ENCODE measurements around the gene NIPBL. TPM values are rescaled to one million over a fixed set of nuclear protein-coding genes. Genes with fewer than 3 reads are reported as not detected.

Gene NIPBL
- total and polyA plus RNA-seq, 2 of the 13 experiments (the other 11 are each of a cell fraction or from before 2014, with no cell fraction given) = 12.3 to 32.3 TPM

GRCh38 chr5:36876299-36876964, at the start of gene NIPBL (continued):
- TF ChIP-seq ZNF547 (CRISPR knock-in tag; IDR thresholded peaks at IDR 0.05) (0 out of 2 replicates have a peak, but pooled peaks have one; percentile 26), RBM39 (IDR thresholded peaks at IDR 0.05; ENCODE audit: low read depth, low read length, poor library complexity, severe bottlenecking) (peak; percentile 36), ATRX (CRISPR knock-in tag; IDR thresholded peaks at IDR 0.05; ENCODE audit: borderline replicate concordance) (no peak), GATAD1 (CRISPR knock-in tag; IDR thresholded peaks at IDR 0.05) (peak; percentile 80), SP1 (IDR thresholded peaks at IDR 0.05) (no peak), SP1 (CRISPR knock-in tag; IDR thresholded peaks at IDR 0.05) (0 out of 2 replicates have a peak, but pooled peaks have one; percentile 23), ZSCAN12 (CRISPR knock-in tag; IDR thresholded peaks at IDR 0.05) (peak; percentile 43; the same call in 1 of the 2 replicates), SIN3B (IDR thresholded peaks at IDR 0.05; ENCODE audit: low read length) (0 out of 2 replicates have a peak, but pooled peaks have one; percentile 29), MAZ (IDR thresholded peaks at IDR 0.05; ENCODE audit: borderline replicate concordance, low read depth, low read length) (peak; percentile 45; the same call in 1 of the 2 replicates), MAZ (CRISPR knock-in tag; IDR thresholded peaks at IDR 0.05; ENCODE audit: low read depth) (no peak; the same call in none of the 2 replicates), ZBTB7B (CRISPR knock-in tag; IDR thresholded peaks at IDR 0.05) (peak; percentile 36; the same call in 1 of the 2 replicates), TFDP2 (CRISPR knock-in tag; IDR thresholded peaks at IDR 0.05) (peak; percentile 64), MEIS2 (CRISPR knock-in tag; IDR thresholded peaks at IDR 0.05) (peak; percentile 79; the same call in 1 of the 2 replicates), ZSCAN20 (CRISPR knock-in tag; IDR thresholded peaks at IDR 0.05; ENCODE audit: borderline replicate concordance) (peak; percentile 82), NAIF1 (CRISPR knock-in tag; IDR thresholded peaks at IDR 0.05; ENCODE audit: borderline replicate concordance) (no peak), RNF219 (CRISPR knock-in tag; IDR thresholded peaks at IDR 0.05) (0 out of 2 replicates have a peak, but pooled peaks have one; percentile 37), ZNF567 (CRISPR knock-in tag; IDR thresholded peaks at IDR 0.05; ENCODE audit: borderline replicate concordance) (no peak), SMAD1 (CRISPR knock-in tag; IDR thresholded peaks at IDR 0.05; ENCODE audit: borderline replicate concordance, low read depth) (peak; percentile 68; the same call in 1 of the 2 replicates), ZSCAN9 (CRISPR knock-in tag; IDR thresholded peaks at IDR 0.05; ENCODE audit: borderline replicate concordance) (peak; percentile 16; the same call in 1 of the 2 replicates), YEATS4 (CRISPR knock-in tag; IDR thresholded peaks at IDR 0.05; ENCODE audit: borderline replicate concordance) (peak; percentile 82; the same call in 1 of the 2 replicates), REPIN1 (CRISPR knock-in tag; IDR thresholded peaks at IDR 0.05; ENCODE audit: borderline replicate concordance, low read depth) (no peak), ZNF431 (CRISPR knock-in tag; IDR thresholded peaks at IDR 0.05; ENCODE audit: borderline replicate concordance, low read depth) (peak; percentile 47; the same call in 1 of the 2 replicates)
- TF ChIP-seq, protein P1, sequence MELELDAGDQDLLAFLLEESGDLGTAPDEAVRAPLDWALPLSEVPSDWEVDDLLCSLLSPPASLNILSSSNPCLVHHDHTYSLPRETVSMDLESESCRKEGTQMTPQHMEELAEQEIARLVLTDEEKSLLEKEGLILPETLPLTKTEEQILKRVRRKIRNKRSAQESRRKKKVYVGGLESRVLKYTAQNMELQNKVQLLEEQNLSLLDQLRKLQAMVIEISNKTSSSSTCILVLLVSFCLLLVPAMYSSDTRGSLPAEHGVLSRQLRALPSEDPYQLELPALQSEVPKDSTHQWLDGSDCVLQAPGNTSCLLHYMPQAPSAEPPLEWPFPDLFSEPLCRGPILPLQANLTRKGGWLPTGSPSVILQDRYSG (CRISPR knock-in tag; IDR thresholded peaks at IDR 0.05) = no peak
- TF ChIP-seq, protein P2, sequence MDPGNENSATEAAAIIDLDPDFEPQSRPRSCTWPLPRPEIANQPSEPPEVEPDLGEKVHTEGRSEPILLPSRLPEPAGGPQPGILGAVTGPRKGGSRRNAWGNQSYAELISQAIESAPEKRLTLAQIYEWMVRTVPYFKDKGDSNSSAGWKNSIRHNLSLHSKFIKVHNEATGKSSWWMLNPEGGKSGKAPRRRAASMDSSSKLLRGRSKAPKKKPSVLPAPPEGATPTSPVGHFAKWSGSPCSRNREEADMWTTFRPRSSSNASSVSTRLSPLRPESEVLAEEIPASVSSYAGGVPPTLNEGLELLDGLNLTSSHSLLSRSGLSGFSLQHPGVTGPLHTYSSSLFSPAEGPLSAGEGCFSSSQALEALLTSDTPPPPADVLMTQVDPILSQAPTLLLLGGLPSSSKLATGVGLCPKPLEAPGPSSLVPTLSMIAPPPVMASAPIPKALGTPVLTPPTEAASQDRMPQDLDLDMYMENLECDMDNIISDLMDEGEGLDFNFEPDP (CRISPR knock-in tag; conservative IDR thresholded peaks at IDR 0.05) = 0 out of 2 replicates have a peak, but pooled peaks have one; percentile 83

All from HepG2 (cell line).